Mesendoderm (in vitro differentiated cells): Measurements from ENCODE around the gene MCF2L.
A peak's percentile ranks its signal among the peaks of the same experiment; 100 is the strongest.

Experiments used
- DNase-seq: peaks from one replicate; pipeline ENCODE4 v3.0.0; 2013
- H2AK5ac ChIP-seq: 2 replicates; pipeline ENCODE4 v1.6.1; 2013; ENCODE audit warnings: low read length, inconsistent platforms
- H2BK120ac ChIP-seq: 2 replicates; pipeline ENCODE4 v1.6.1; 2013; ENCODE audit warnings: low read depth, mild to moderate bottlenecking, low read length, moderate library complexity, mixed read lengths
- H2BK15ac ChIP-seq: replicated peaks from 2 replicates; pipeline ENCODE4 v1.6.1; 2013; ENCODE audit warnings: low read depth, mild to moderate bottlenecking, moderate library complexity
- H2BK5ac ChIP-seq: 2 replicates; pipeline ENCODE4 v1.6.1; 2013; ENCODE audit warnings: low read length, inconsistent platforms
- H3K18ac ChIP-seq: 2 replicates; pipeline ENCODE4 v1.6.1; 2013; ENCODE audit warnings: mild to moderate bottlenecking, low read length, mixed read lengths
- H3K23ac ChIP-seq: one replicate; pipeline ENCODE4 v1.6.1; 2013; ENCODE audit warnings: low read length
- H3K27ac ChIP-seq: 2 replicates; pipeline ENCODE4 v1.5.1; 2013; ENCODE audit warnings: low read depth, mild to moderate bottlenecking, inconsistent platforms, low read length, moderate library complexity
- H3K27me3 ChIP-seq: 2 replicates; pipeline ENCODE4 v1.6.1; 2013; ENCODE audit warnings: low read length, control low read depth, mild to moderate bottlenecking, inconsistent platforms; ENCODE audit not compliant: insufficient read depth, poor library complexity
- H3K36me3 ChIP-seq: 2 replicates; pipeline ENCODE4 v1.6.1; 2013; ENCODE audit warnings: low read length, inconsistent platforms; ENCODE audit not compliant: control insufficient read depth, insufficient read depth
- H3K4ac ChIP-seq: one replicate; pipeline ENCODE4 v1.6.1; 2013; ENCODE audit warnings: low read depth, mild to moderate bottlenecking, low read length, moderate library complexity
- H3K4me1 ChIP-seq: 2 replicates; pipeline ENCODE4 v1.6.1; 2013; ENCODE audit warnings: low read depth, low read length, inconsistent platforms; ENCODE audit not compliant: control insufficient read depth
- H3K4me2 ChIP-seq: 2 replicates; pipeline ENCODE4 v1.6.1; 2013; ENCODE audit warnings: low read length
- H3K4me3 ChIP-seq: 2 replicates; pipeline ENCODE4 v1.5.1; 2013; ENCODE audit warnings: mild to moderate bottlenecking, low read length
- H3K56ac ChIP-seq: one replicate; pipeline ENCODE4 v1.6.1; 2013; ENCODE audit warnings: low read length
- H3K79me1 ChIP-seq: 2 replicates; pipeline ENCODE4 v1.6.1; 2013; ENCODE audit warnings: low read length, inconsistent platforms
- H3K79me2 ChIP-seq: 2 replicates; pipeline ENCODE4 v1.6.1; 2013; ENCODE audit warnings: mild to moderate bottlenecking, low read length; ENCODE audit not compliant: control insufficient read depth, insufficient read depth
- H3K9ac ChIP-seq: 2 replicates; pipeline ENCODE4 v1.6.1; 2013; ENCODE audit warnings: low read length, inconsistent platforms
- H4K5ac ChIP-seq: one replicate; pipeline ENCODE4 v1.6.1; 2013; ENCODE audit warnings: low read length
- H4K8ac ChIP-seq: one replicate; pipeline ENCODE4 v1.6.1; 2013; ENCODE audit warnings: low read depth, mild to moderate bottlenecking, control low read depth, low read length, moderate library complexity
- WGBS: extraction: QIAGEN DNeasy Blood & Tissue Kit; methylation state at CpG from one replicate; pipeline ENCODE4 v1.1.7; 2013; ENCODE audit warnings: low lambda C conversion rate, missing lambda C conversion rate; ENCODE audit not compliant: insufficient coverage; ENCODE audit errors: extremely low coverage; 5-methylcytosine and 5-hydroxymethylcytosine counted together

The MCF2L gene

GRCh38 chr13:112969692-112970338 is 801 bp downstream of the MCF2L start:
- H3K18ac ChIP-seq: no peak overlapping the region
- no peaks in the 10 kb centered on the region for H3K4me1 ChIP-seq
- H3K56ac ChIP-seq: peak overlapping the region; percentile 88
- no peaks in the 10 kb centered on the region for H3K36me3 ChIP-seq
- no peak overlapping the region for H2AK5ac ChIP-seq
- no CpG with 5 or more reads among the region's 13 CpGs for WGBS
- no peak overlapping the region for H2BK15ac ChIP-seq
- no peak overlapping the region for H3K4me3 ChIP-seq
- H3K23ac ChIP-seq: no peak overlapping the region
- no peak overlapping the region for H4K8ac ChIP-seq
- H3K79me2 ChIP-seq: no peaks in the 10 kb centered on the region
- no peak overlapping the region for H3K4me2 ChIP-seq
- no peak overlapping the region for H2BK5ac ChIP-seq
- no peak overlapping the region for H2BK120ac ChIP-seq
- no peaks in the 10 kb centered on the region for H3K27me3 ChIP-seq
- no peak overlapping the region for H3K4ac ChIP-seq
- H3K9ac ChIP-seq: no peak overlapping the region
- no peak for DNase-seq
- no peak overlapping the region for H4K5ac ChIP-seq
- no peaks in the 10 kb centered on the region for H3K79me1 ChIP-seq
- H3K27ac ChIP-seq: no peak overlapping the region

GRCh38 chr13:112970552-112971287 is 1.7 kb downstream of the MCF2L start:
- Histone ChIP-seq H2AK5ac (no peak overlapping the region), H3K4ac (no peak overlapping the region), H3K36me3 (no peaks in the 10 kb centered on the region), H3K18ac (no peak overlapping the region), H3K9ac (no peak overlapping the region), H2BK120ac (no peak overlapping the region), H3K27me3 (no peaks in the 10 kb centered on the region), H3K27ac (no peak overlapping the region), H4K8ac (no peak overlapping the region), H3K4me1 (no peaks in the 10 kb centered on the region), H3K4me3 (no peak overlapping the region), H3K4me2 (no peak overlapping the region), H3K79me1 (no peaks in the 10 kb centered on the region), H3K56ac (no peak overlapping the region), H2BK5ac (no peak overlapping the region), H4K5ac (no peak overlapping the region), H3K23ac (no peak overlapping the region), H3K79me2 (no peaks in the 10 kb centered on the region), H2BK15ac (no peak overlapping the region)
- no CpG with 5 or more reads among the region's 23 CpGs for WGBS
- no peak for DNase-seq

- Histone ChIP-seq H3K4ac (no peak overlapping the region), H2BK120ac (no peak overlapping the region), H3K27ac (no peak overlapping the region), H3K36me3 (no peaks in the 10 kb centered on the region), H3K79me2 (no peaks in the 10 kb centered on the region), H2BK15ac (no peak overlapping the region), H3K79me1 (no peaks in the 10 kb centered on the region), H4K5ac (no peak overlapping the region), H3K23ac (no peak overlapping the region), H3K56ac (no peak overlapping the region), H4K8ac (no peak overlapping the region), H3K4me2 (no peak overlapping the region), H3K18ac (no peak overlapping the region), H2AK5ac (no peak overlapping the region), H3K4me1 (no peaks in the 10 kb centered on the region), H3K4me3 (no peak overlapping the region), H2BK5ac (no peak overlapping the region), H3K9ac (no peak overlapping the region), H3K27me3 (no peaks in the 10 kb centered on the region)
- no CpG with 5 or more reads among the region's 6 CpGs for WGBS
- DNase-seq: no peak
Observed at GRCh38 chr13:112971288-112971643, 2.3 kb downstream of the MCF2L start.

GRCh38 chr13:112972258-112972657 is 3.2 kb downstream of the MCF2L start:
- H3K18ac ChIP-seq: no peak overlapping the region
- H3K79me2 ChIP-seq: no peaks in the 10 kb centered on the region
- no peak overlapping the region for H4K8ac ChIP-seq
- H3K4me1 ChIP-seq: no peaks in the 10 kb centered on the region
- H3K4me2 ChIP-seq: no peak overlapping the region
- no peak overlapping the region for H3K4me3 ChIP-seq
- DNase-seq: no peak
- no peak overlapping the region for H3K9ac ChIP-seq
- WGBS: 100% methylated on average over 1 of the region's 1 CpG
- no peak overlapping the region for H3K23ac ChIP-seq
- H2BK5ac ChIP-seq: no peak overlapping the region
- H2AK5ac ChIP-seq: no peak overlapping the region
- no peaks in the 10 kb centered on the region for H3K79me1 ChIP-seq
- H2BK15ac ChIP-seq: no peak overlapping the region
- H2BK120ac ChIP-seq: no peak overlapping the region
- H3K27me3 ChIP-seq: no peaks in the 10 kb centered on the region
- H3K4ac ChIP-seq: no peak overlapping the region
- H4K5ac ChIP-seq: no peak overlapping the region
- H3K56ac ChIP-seq: no peak overlapping the region
- no peak overlapping the region for H3K27ac ChIP-seq
- no peaks in the 10 kb centered on the region for H3K36me3 ChIP-seq

- Histone ChIP-seq H2BK5ac (no peak overlapping the region), H2AK5ac (no peak overlapping the region), H3K56ac (no peak overlapping the region), H3K27me3 (no peaks in the 10 kb centered on the region), H3K4ac (no peak overlapping the region), H2BK15ac (no peak overlapping the region), H2BK120ac (no peak overlapping the region), H3K79me1 (no peaks in the 10 kb centered on the region), H3K79me2 (no peaks in the 10 kb centered on the region), H3K23ac (no peak overlapping the region), H4K5ac (no peak overlapping the region), H3K27ac (no peak overlapping the region), H3K18ac (no peak overlapping the region), H3K4me3 (no peak overlapping the region), H3K4me1 (no peaks in the 10 kb centered on the region), H3K36me3 (no peaks in the 10 kb centered on the region), H4K8ac (no peak overlapping the region), H3K4me2 (no peak overlapping the region), H3K9ac (no peak overlapping the region)
- DNase-seq: no peak
- WGBS: no CpG with 5 or more reads among the region's 19 CpGs
Observed at GRCh38 chr13:112972867-112973576, 4.0 kb downstream of the MCF2L start.
